Progenitor cell of endocrine pancreas (in vitro differentiated cells): ENCODE measurements around the gene INTS1. TPM values are rescaled to one million over a fixed set of nuclear protein-coding genes. Genes with fewer than 3 reads are reported as not detected.

ENCODE experiments used
- DNase-seq: peaks from one replicate; pipeline ENCODE4 v3.0.0; 2021; ENCODE audit warnings: low spot score; ENCODE audit not compliant: unreplicated experiment
- H3K27ac Mint-ChIP-seq: 2 replicates; pipeline ENCODE4 v1.8.0; 2021; ENCODE audit warnings: mild to moderate bottlenecking, moderate library complexity, mixed read lengths
- H3K27me3 Mint-ChIP-seq: 2 replicates; pipeline ENCODE4 v1.8.0; 2021; ENCODE audit warnings: mixed read lengths
- H3K36me3 Mint-ChIP-seq: 2 replicates; pipeline ENCODE4 v1.8.0; 2022; ENCODE audit warnings: mixed read lengths; ENCODE audit not compliant: insufficient read depth
- H3K4me1 Mint-ChIP-seq: 2 replicates; pipeline ENCODE4 v1.8.0; 2021; ENCODE audit warnings: low read depth, mixed read lengths
- H3K4me3 Mint-ChIP-seq: 2 replicates; pipeline ENCODE4 v1.8.0; 2021; ENCODE audit warnings: low read depth, mild to moderate bottlenecking, moderate library complexity, mixed read lengths
- H3K9me3 Mint-ChIP-seq: 2 replicates; pipeline ENCODE4 v1.8.0; 2021; ENCODE audit warnings: low read depth, mixed read lengths
- total RNA-seq: library from RNA; stranded (reverse); gene quantifications from 2 replicates; pipeline ENCODE4 v1.2.1, GENCODE V29; 2021
- TF ChIP-seq, protein P1 (sequence below): fragments of 200-600 bp; sonication (generic); IDR thresholded peaks from one replicate; pipeline ENCODE4 v1.5.0; 2021; ENCODE audit warnings: antibody characterized with exemption, mild to moderate bottlenecking; ENCODE audit not compliant: unreplicated experiment

The INTS1 gene
- total RNA-seq, 1 donor from 2014 or later: 145 TPM

DNA sequence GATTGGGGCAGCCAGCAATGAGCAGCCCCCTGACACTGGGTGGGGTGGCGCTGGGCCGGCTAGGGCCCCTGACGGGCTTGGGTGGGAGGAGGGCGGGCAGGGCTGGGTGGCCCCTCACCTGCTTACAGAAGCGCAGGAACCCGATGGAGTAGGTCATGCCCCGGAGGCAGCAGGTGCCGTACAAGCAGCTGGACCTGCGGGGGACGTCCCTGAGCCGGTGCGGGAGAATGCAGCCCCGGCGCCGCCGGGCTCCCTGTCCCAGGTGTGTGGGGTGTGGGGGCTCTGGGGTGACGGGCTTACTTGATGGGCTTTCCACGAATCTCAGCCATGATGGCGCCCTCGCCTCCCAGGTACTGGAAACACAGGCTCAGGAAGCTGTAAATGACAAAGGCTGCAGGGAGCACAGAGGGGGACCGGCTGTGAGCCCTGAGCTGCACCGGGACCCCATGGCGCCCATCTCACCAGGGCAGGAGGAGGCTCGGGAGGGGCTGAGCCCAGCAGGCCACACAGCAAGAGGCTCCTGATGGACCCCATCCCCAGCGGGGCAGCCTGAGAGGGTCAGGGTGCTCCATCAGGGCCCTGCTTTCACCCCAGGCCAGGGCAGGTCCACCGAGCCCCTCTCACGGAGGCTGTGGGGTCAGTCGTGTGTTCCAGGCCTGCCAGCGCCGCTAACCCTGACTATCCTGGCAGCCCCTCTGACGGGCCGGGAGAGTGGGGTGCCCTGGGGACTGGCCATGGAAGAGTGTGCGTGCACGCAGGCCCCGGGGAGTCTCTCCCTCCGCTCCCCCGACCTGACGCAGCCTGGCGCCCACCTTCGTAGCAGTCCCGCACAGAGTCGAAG lies 46.0 kb upstream of the INTS1 start:
- H3K4me3 Mint-ChIP-seq: no peak overlapping the region
- H3K9me3 Mint-ChIP-seq: no peaks in the 10 kb centered on the region
- H3K27ac Mint-ChIP-seq: no peak overlapping the region
- H3K4me1 Mint-ChIP-seq: peaks cover under 1% of the 10 kb centered on the region
- TF ChIP-seq, protein P1, sequence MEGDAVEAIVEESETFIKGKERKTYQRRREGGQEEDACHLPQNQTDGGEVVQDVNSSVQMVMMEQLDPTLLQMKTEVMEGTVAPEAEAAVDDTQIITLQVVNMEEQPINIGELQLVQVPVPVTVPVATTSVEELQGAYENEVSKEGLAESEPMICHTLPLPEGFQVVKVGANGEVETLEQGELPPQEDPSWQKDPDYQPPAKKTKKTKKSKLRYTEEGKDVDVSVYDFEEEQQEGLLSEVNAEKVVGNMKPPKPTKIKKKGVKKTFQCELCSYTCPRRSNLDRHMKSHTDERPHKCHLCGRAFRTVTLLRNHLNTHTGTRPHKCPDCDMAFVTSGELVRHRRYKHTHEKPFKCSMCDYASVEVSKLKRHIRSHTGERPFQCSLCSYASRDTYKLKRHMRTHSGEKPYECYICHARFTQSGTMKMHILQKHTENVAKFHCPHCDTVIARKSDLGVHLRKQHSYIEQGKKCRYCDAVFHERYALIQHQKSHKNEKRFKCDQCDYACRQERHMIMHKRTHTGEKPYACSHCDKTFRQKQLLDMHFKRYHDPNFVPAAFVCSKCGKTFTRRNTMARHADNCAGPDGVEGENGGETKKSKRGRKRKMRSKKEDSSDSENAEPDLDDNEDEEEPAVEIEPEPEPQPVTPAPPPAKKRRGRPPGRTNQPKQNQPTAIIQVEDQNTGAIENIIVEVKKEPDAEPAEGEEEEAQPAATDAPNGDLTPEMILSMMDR: no peak
- DNase-seq: no peak
- no peaks in the 10 kb centered on the region for H3K27me3 Mint-ChIP-seq
- no peaks in the 10 kb centered on the region for H3K36me3 Mint-ChIP-seq

DNA sequence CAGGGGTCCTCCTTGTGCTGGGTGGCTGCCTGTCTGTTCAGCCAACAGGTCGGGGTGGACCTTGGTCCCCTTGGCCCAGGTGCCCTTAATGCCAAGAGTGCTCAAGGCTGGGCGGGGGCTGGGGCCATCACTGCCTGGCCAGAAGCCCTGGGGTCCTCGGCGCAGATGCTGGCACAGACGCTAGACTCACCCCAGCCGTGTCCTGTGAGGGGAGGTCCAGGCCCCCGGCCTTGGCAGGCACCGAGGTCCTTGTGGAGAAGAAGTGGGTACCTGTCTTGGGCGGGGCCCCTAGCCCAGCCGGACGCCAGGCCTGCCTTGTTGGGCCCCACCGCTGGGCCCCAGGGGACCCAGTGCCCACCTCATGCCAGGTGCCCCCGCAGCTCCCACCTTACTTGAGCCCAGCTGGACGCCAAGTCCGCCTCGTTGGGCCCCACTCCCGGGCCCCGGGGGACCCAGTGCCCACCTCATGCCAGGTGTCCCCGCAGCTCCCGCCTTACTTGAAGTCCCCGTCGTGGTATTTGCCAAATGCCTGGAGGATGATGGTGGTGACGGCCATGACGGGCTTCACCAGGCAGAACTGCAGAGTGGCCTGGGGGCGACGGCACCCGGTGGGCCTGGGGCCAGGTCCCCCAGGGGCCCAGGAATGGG lies 45.3 kb upstream of the INTS1 start:
- H3K9me3 Mint-ChIP-seq: no peaks in the 10 kb centered on the region
- no peak overlapping the region for H3K4me3 Mint-ChIP-seq
- H3K27ac Mint-ChIP-seq: no peak overlapping the region
- DNase-seq: no peak
- no peaks in the 10 kb centered on the region for H3K4me1 Mint-ChIP-seq
- H3K27me3 Mint-ChIP-seq: no peaks in the 10 kb centered on the region
- H3K36me3 Mint-ChIP-seq: no peaks in the 10 kb centered on the region
- TF ChIP-seq, protein P1: no peak

DNA sequence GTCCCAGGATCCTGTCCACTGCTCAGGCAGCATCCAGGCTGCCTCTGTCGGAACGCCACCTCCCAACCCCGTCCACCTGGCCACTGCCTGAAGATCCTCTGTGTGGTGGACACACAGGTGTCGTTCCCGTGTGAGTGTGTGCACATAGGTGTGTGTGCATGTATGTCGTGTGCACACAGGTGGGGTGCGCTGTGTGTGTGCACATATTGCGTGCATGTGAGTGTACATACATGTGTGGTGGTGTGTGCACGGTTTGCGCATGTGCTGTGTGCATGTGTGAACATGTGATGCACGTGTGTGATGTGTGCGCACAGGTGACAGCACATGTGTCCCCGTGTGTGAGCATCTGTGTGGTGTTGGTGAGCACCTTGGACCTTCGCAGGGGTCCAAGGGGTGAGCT lies 44.8 kb upstream of the INTS1 start:
- Mint-ChIP-seq H3K27me3 (no peaks in the 10 kb centered on the region), H3K27ac (no peak overlapping the region), H3K36me3 (no peaks in the 10 kb centered on the region), H3K4me1 (no peaks in the 10 kb centered on the region), H3K9me3 (no peaks in the 10 kb centered on the region), H3K4me3 (no peak overlapping the region)
- DNase-seq: no peak
- TF ChIP-seq, protein P1: no peak

DNA sequence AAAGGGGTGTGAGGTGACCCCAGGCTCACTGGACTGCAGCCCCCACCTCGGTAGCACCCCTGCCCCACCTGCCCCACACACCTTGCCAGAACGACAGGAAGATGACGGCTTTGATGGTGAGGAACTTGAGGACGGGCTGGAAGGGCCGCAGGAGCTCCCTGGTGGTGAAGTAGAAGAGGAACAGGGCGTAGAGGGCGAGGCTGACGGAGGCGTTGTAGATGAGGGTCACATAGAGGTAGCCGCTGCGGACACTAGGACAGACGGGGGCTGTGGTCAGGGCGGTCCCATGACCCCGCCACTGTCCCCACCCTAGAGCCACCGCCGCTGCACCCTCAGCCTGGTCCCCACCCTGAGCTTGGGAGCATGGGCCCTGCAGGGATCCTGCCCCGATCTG lies 44.2 kb upstream of the INTS1 start:
- TF ChIP-seq, protein P1: no peak
- no peaks in the 10 kb centered on the region for H3K9me3 Mint-ChIP-seq
- no peak overlapping the region for H3K27ac Mint-ChIP-seq
- DNase-seq: no peak
- no peaks in the 10 kb centered on the region for H3K4me1 Mint-ChIP-seq
- H3K36me3 Mint-ChIP-seq: no peaks in the 10 kb centered on the region
- no peaks in the 10 kb centered on the region for H3K27me3 Mint-ChIP-seq
- H3K4me3 Mint-ChIP-seq: no peak overlapping the region

DNA sequence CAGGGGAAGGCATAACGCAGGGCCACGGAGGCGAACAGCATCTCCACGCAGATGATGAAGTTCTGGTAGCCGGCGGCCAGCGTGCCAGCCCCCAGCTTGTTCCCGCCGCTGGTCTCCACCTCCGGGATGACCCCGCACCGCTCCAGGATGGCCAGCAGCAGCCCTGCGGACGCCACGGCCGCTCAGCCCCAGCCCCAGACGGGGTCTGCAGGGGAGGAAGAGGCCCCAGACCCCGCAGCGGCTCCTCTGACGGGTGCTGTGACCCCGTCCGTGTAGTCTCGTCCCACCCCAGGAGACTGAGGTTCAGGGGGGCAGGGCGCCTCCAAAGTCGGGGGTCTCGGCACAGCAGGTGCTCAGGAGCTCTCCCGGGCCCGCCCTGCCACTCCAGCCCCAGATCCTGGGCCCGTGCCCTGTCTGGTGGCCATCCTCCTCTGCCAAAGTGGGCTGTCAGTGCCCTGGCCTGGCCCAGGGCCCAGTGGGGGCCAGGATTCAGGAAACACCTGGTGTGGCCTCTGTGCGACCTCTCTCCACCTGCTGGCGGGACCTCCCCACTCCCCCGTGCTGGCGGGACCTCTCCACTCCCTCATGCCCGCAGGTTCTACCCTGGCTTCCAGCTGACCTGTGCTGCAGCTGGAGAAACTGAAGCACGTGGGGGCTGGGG lies 43.7 kb upstream of the INTS1 start:
- TF ChIP-seq, protein P1: no peak
- no peak overlapping the region for H3K4me3 Mint-ChIP-seq

More for the DNA sequence above, 43.7 kb upstream of the INTS1 start:
- Mint-ChIP-seq H3K4me1 (no peaks in the 10 kb centered on the region), H3K27ac (no peak overlapping the region), H3K27me3 (no peaks in the 10 kb centered on the region), H3K36me3 (no peaks in the 10 kb centered on the region), H3K9me3 (no peaks in the 10 kb centered on the region)
- DNase-seq: no peak
